NCI-H1417 (cell line): ENCODE results near the gene SETBP1.
"Not testable (repeated sequence)": the region's sequence is repeated elsewhere in the genome, so short reads cannot be mapped to it uniquely, and the experiment has no call there.

ENCODE experiments used
- DNase-seq, 3 experiments: peaks; one replicate each; lab custom pipeline; 2025; lab: John Stamatoyannopoulos, UW

Gene SETBP1

GRCh38 chr18:44704135-44704789 lies 23.6 kb downstream of the SETBP1 start:
- no peak for DNase-seq

GRCh38 chr18:44705075-44705675 lies 24.5 kb downstream of the SETBP1 start:
- no peak for DNase-seq

- no peak for DNase-seq
Measured at GRCh38 chr18:44708451-44709083, 27.9 kb downstream of the SETBP1 start.

GRCh38 chr18:44709307-44710126 lies 28.8 kb downstream of the SETBP1 start:
- no peak for DNase-seq

- no peak for DNase-seq
Measured at GRCh38 chr18:44710931-44711330, 30.2 kb downstream of the SETBP1 start.

- DNase-seq, result no peak
Measured at GRCh38 chr18:44712025-44712424, 31.3 kb downstream of the SETBP1 start.

GRCh38 chr18:44713435-44713834 lies 32.7 kb downstream of the SETBP1 start:
- no peak for DNase-seq

GRCh38 chr18:44714376-44714775 lies 33.7 kb downstream of the SETBP1 start:
- no peak for DNase-seq

GRCh38 chr18:44715245-44715644 lies 34.6 kb downstream of the SETBP1 start:
- DNase-seq, result peak in 2 of 3 experiments; percentile 2 to 56

- DNase-seq, result peak; percentile 36 to 91 (median 58)
Measured at GRCh38 chr18:44715842-44716241, 35.2 kb downstream of the SETBP1 start.

- no peak for DNase-seq
Measured at GRCh38 chr18:44716697-44717163, 36.0 kb downstream of the SETBP1 start.

GRCh38 chr18:44719519-44720060 lies 38.9 kb downstream of the SETBP1 start:
- no peak for DNase-seq

- DNase-seq, result not testable (repeated sequence)
Measured at GRCh38 chr18:44721748-44722147, 41.1 kb downstream of the SETBP1 start.

- DNase-seq, result no peak
Measured at GRCh38 chr18:44723411-44723810, 42.7 kb downstream of the SETBP1 start.

- DNase-seq, result no peak
Measured at GRCh38 chr18:44724105-44724778, 43.6 kb downstream of the SETBP1 start.

- no peak for DNase-seq
Measured at GRCh38 chr18:44725300-44726058, 44.8 kb downstream of the SETBP1 start.

GRCh38 chr18:44726059-44726421 lies 45.4 kb downstream of the SETBP1 start:
- no peak for DNase-seq

- no peak for DNase-seq
Measured at GRCh38 chr18:44727291-44727690, 46.6 kb downstream of the SETBP1 start.

GRCh38 chr18:44729631-44730101 lies 49.0 kb downstream of the SETBP1 start:
- DNase-seq, result no peak

GRCh38 chr18:44730803-44731529 lies 50.3 kb downstream of the SETBP1 start:
- no peak for DNase-seq
